SK-N-SH (cell line): ENCODE measurements around the gene KCNQ2. TPM values are rescaled to one million over a fixed set of nuclear protein-coding genes. Genes with fewer than 3 reads are reported as not detected.

ENCODE experiments used
- CTCF ChIA-PET: fragments of 300-600, 350-600 bp; formaldehyde crosslinking; extraction: SDS; loops from one replicate; lab custom pipeline; 2021; lab: Yijun Ruan, JAX
- POLR2A ChIA-PET: fragments of 350-600 bp; sonication (Branson Sonifier 250); formaldehyde crosslinking; extraction: SDS; loops from one replicate; lab custom pipeline; 2020; ENCODE audit warnings: antibody characterized with exemption, inconsistent platforms; lab: Yijun Ruan, JAX
- DNase-seq: peaks from one replicate; pipeline ENCODE4 v3.0.0; 2012
- H2AFZ ChIP-seq: fragments of 200-600 bp; sonication (generic); 2 replicates; pipeline ENCODE4 v1.8.1; 2016; ENCODE audit warnings: antibody characterized with exemption, mild to moderate bottlenecking, low read depth
- H3F3A ChIP-seq: fragments of 200-600 bp; sonication (generic); replicated peaks from 2 replicates; pipeline ENCODE3; 2016; ENCODE audit warnings: antibody characterized with exemption, mild to moderate bottlenecking; ENCODE audit not compliant: insufficient read depth
- H3K27ac ChIP-seq, 2 experiments: fragments of 200-500 bp in 1 of 2; fragments of 200-600 bp in 1 of 2; sonication (Bioruptor generic) in 1 of 2; sonication (generic), shearing (Covaris generic) in 1 of 2; 2 replicates each; pipeline versions ENCODE4 v1.5.1 to v1.6.1; 2014 to 2016; ENCODE audit warnings: low read depth in 2 of 2, inconsistent platforms in 1 of 2, low read length in 1 of 2, mild to moderate bottlenecking in 1 of 2, mixed read lengths in 1 of 2
- H3K27me3 ChIP-seq: fragments of 200-600 bp; sonication (generic), shearing (Covaris generic); 2 replicates; pipeline ENCODE4 v1.6.1; 2016; ENCODE audit warnings: mixed run types; ENCODE audit not compliant: insufficient read depth
- H3K36me3 ChIP-seq, 2 experiments: fragments of 200-500 bp in 1 of 2; fragments of 200-600 bp in 1 of 2; sonication (Bioruptor generic) in 1 of 2; sonication (generic) in 1 of 2; replicated peaks in 1 of 2; 2 replicates each; pipeline versions ENCODE3 to v1.5.1; 2014 to 2016; ENCODE audit warnings: low read length in 1 of 2, mild to moderate bottlenecking in 1 of 2; ENCODE audit not compliant: insufficient read depth in 2 of 2, control insufficient read depth in 1 of 2
- H3K4me1 ChIP-seq, 2 experiments: fragments of 200-500 bp in 1 of 2; fragments of 200-600 bp in 1 of 2; sonication (Bioruptor generic) in 1 of 2; sonication (generic), shearing (Covaris generic) in 1 of 2; 2 replicates each; pipeline versions ENCODE4 v1.5.1 to v1.6.1; 2014 to 2016; ENCODE audit warnings: low read depth in 1 of 2, low read length in 1 of 2, mixed run types in 1 of 2; ENCODE audit not compliant: insufficient read depth in 2 of 2, control insufficient read depth in 1 of 2
- H3K4me2 ChIP-seq: fragments of 200-600 bp; sonication (generic), shearing (Covaris generic); 2 replicates; pipeline ENCODE4 v1.6.1; 2017; ENCODE audit warnings: mixed run types
- H3K4me3 ChIP-seq, 2 experiments: fragments of 200-500 bp in 1 of 2; fragments of 200-600 bp in 1 of 2; sonication (Bioruptor generic) in 1 of 2; sonication (generic), shearing (Covaris generic) in 1 of 2; 2 replicates each; pipeline versions ENCODE4 v1.5.1 to v1.8.1; 2014 to 2016; ENCODE audit warnings: low read depth in 2 of 2, inconsistent platforms in 1 of 2, low read length in 1 of 2, mild to moderate bottlenecking in 1 of 2, mixed read lengths in 1 of 2, moderate library complexity in 1 of 2
- H3K79me2 ChIP-seq: fragments of 200-600 bp; sonication (generic); 2 replicates; pipeline ENCODE4 v1.8.1; 2017; ENCODE audit warnings: mild to moderate bottlenecking; ENCODE audit not compliant: insufficient read depth
- H3K9ac ChIP-seq: fragments of 200-600 bp; sonication (generic); 2 replicates; pipeline ENCODE4 v1.6.1; 2017; ENCODE audit warnings: mixed run types
- H3K9me2 ChIP-seq: fragments of 200-600 bp; sonication (generic); 2 replicates; pipeline ENCODE4 v1.6.1; 2017; ENCODE audit warnings: mixed run types
- H3K9me3 ChIP-seq: fragments of 200-600 bp; sonication (generic); 2 replicates; pipeline ENCODE4 v1.6.1; 2017; ENCODE audit warnings: mixed run types, mild to moderate bottlenecking, moderate library complexity
- H4K20me1 ChIP-seq: fragments of 200-600 bp; sonication (generic); 2 replicates; pipeline ENCODE4 v1.6.1; 2017; ENCODE audit warnings: mild to moderate bottlenecking, mixed run types; ENCODE audit not compliant: insufficient read depth
- CTCF ChIP-seq: fragments of 200-600 bp; sonication (generic); IDR thresholded peaks from 2 replicates; pipeline ENCODE4 v1.6.1; 2017; ENCODE audit warnings: antibody characterized with exemption, mild to moderate bottlenecking, moderate library complexity
- ELF1 ChIP-seq: IDR thresholded peaks from 2 replicates; pipeline ENCODE4 v1.4.0; 2012
- EP300 ChIP-seq, 2 experiments: IDR thresholded peaks; 2 replicates each; pipeline versions ENCODE4 v1.4.0 to v1.6.1; 2012; ENCODE audit warnings: borderline replicate concordance in 1 of 2, low read depth in 1 of 2, low read length in 1 of 2
- FOSL2 ChIP-seq: IDR thresholded peaks from 2 replicates; pipeline ENCODE4 v1.4.0; 2012; ENCODE audit warnings: low read depth, mild to moderate bottlenecking, moderate library complexity, borderline replicate concordance
- GABPA ChIP-seq: IDR thresholded peaks from 2 replicates; pipeline ENCODE4 v1.4.0; 2012; ENCODE audit warnings: low read depth, mild to moderate bottlenecking
- IRF3 ChIP-seq: fragments of 150-350 bp; IDR thresholded peaks from 2 replicates; pipeline ENCODE4 v1.6.1; 2016; ENCODE audit warnings: mild to moderate bottlenecking, low read depth, low read length
- JUND ChIP-seq: IDR thresholded peaks from 2 replicates; pipeline ENCODE4 v1.4.0; 2012
- MEF2A ChIP-seq: IDR thresholded peaks from 2 replicates; pipeline ENCODE4 v1.4.0; 2012; ENCODE audit warnings: low read depth, borderline replicate concordance
- PBX3 ChIP-seq: IDR thresholded peaks from 2 replicates; pipeline ENCODE4; 2012
- RFX5 ChIP-seq: IDR thresholded peaks from 2 replicates; pipeline ENCODE4 v1.6.1; 2012; ENCODE audit warnings: mild to moderate bottlenecking, improper control_type of control experiment, low read length
- SIN3A ChIP-seq: IDR thresholded peaks from 2 replicates; pipeline ENCODE4 v1.6.1; 2012; ENCODE audit warnings: low read depth, mild to moderate bottlenecking, low read length, moderate library complexity, borderline replicate concordance
- TAF1 ChIP-seq: IDR thresholded peaks from 2 replicates; pipeline ENCODE4 v1.6.1; 2012; ENCODE audit warnings: low read depth, mild to moderate bottlenecking, low read length, moderate library complexity, borderline replicate concordance
- USF1 ChIP-seq: IDR thresholded peaks from 2 replicates; pipeline ENCODE4 v1.4.0; 2012; ENCODE audit warnings: low read depth, borderline replicate concordance
- YY1 ChIP-seq: IDR thresholded peaks from 2 replicates; pipeline ENCODE4 v1.4.0; 2012; ENCODE audit warnings: low read depth, mild to moderate bottlenecking
- WGBS: methylation state at CpG from one replicate; pipeline ENCODE4 v1.1.6; 2017; ENCODE audit warnings: low lambda C conversion rate; 5-methylcytosine and 5-hydroxymethylcytosine counted together
- polyA plus RNA-seq, 3 experiments: library from polyadenylated mRNA; depleted of rRNA; stranded (reverse); fragments of >200 nt; gene quantifications; 2 replicates each; pipeline ENCODE4 v1.2.3, GENCODE V29; 2012

Gene KCNQ2
- polyA plus RNA-seq, 1 of the 3 experiments (the other 2 are of a cell fraction): 3.9 TPM

GRCh38 chr20:63495167-63495720 is 22.8 kb upstream of the KCNQ2 start:
- DNase-seq: peak; percentile 17
- H3F3A ChIP-seq: no peaks in the 10 kb centered on the region
- peaks cover 0 to 6% of the 10 kb centered on the region in 2 experiments for H3K36me3 ChIP-seq
- H3K9ac ChIP-seq: no peak overlapping the region
- H3K4me3 ChIP-seq: no peak overlapping the region
- no peaks in the 10 kb centered on the region for H3K9me2 ChIP-seq
- H3K27me3 ChIP-seq: no peaks in the 10 kb centered on the region
- no peak for TF ChIP-seq MEF2A
- H4K20me1 ChIP-seq: no peaks in the 10 kb centered on the region; the same call in 1 of the 2 replicates
- no peak overlapping the region; a peak in 1 of 4 replicates for H3K27ac ChIP-seq
- no peaks in the 10 kb centered on the region for H3K9me3 ChIP-seq
- no peak overlapping the region for H2AFZ ChIP-seq
- ChIA-PET CTCF (interaction anchor here (0.7 to 3.4 kb wide), 20 partner anchors 10 to 154 kb away, joined by 3 to 76 read pairs (median 10); partner anchors contain the start of genes KCNQ2, PPDPF and PTK6), POLR2A (interaction anchor here (1.6 to 3.3 kb wide), 2 partner anchors 11 to 26 kb away, joined by 3 to 31 read pairs; partner anchors contain the start of gene PPDPF)
- no peaks in the 10 kb centered on the region for H3K79me2 ChIP-seq
- no peak overlapping the region for H3K4me2 ChIP-seq
- 76% methylated on average over 3 of the region's 8 CpGs for WGBS
- H3K4me1 ChIP-seq: peaks cover 0 to 30% of the 10 kb centered on the region in 2 experiments; a peak in 1 of 4 replicates

- no peak for DNase-seq
- no peaks in the 10 kb centered on the region for H3K9me2 ChIP-seq
- no peak overlapping the region for H3K9ac ChIP-seq
- no peak overlapping the region for H3K27ac ChIP-seq
- H3K4me3 ChIP-seq: no peak overlapping the region
- 96% methylated on average over 34 of the region's 51 CpGs for WGBS
- peaks cover 0 to 6% of the 10 kb centered on the region in 2 experiments for H3K36me3 ChIP-seq
- POLR2A ChIA-PET: interaction anchor here (1.6 kb wide), 1 partner anchor 10 kb away, joined by 3 read pairs; no protein-coding TSS in a partner anchor
- H3K4me2 ChIP-seq: no peak overlapping the region
- no peak for TF ChIP-seq YY1
- TF ChIP-seq RFX5: no peak
- no peaks in the 10 kb centered on the region for H3F3A ChIP-seq
- no peaks in the 10 kb centered on the region for H3K9me3 ChIP-seq
- CTCF ChIA-PET: interaction anchor here (1.0 kb wide), 1 partner anchor 26 kb away, joined by 3 read pairs; the partner anchor contains the start of gene PPDPF
- no peaks in the 10 kb centered on the region; the same call in 1 of the 2 replicates for H4K20me1 ChIP-seq
- H2AFZ ChIP-seq: no peak overlapping the region
- H3K4me1 ChIP-seq: peaks cover 0 to 27% of the 10 kb centered on the region in 2 experiments; a peak in 1 of 4 replicates
- no peaks in the 10 kb centered on the region for H3K27me3 ChIP-seq
- no peaks in the 10 kb centered on the region for H3K79me2 ChIP-seq
Observed at GRCh38 chr20:63494420-63495166, 22.1 kb upstream of the KCNQ2 start.

- Histone ChIP-seq H4K20me1 (no peaks in the 10 kb centered on the region; the same call in 1 of the 2 replicates), H3K27ac (no peak overlapping the region), H3K27me3 (no peaks in the 10 kb centered on the region), H3K36me3 (peaks cover 0 to 6% of the 10 kb centered on the region in 2 experiments), H3K79me2 (no peaks in the 10 kb centered on the region), H3K9ac (no peak overlapping the region), H3K4me2 (no peak overlapping the region), H3K9me2 (no peaks in the 10 kb centered on the region), H3K9me3 (no peaks in the 10 kb centered on the region), H3K4me1 (peaks cover 0 to 24% of the 10 kb centered on the region in 2 experiments; a peak in 1 of 4 replicates), H2AFZ (no peak overlapping the region), H3F3A (no peaks in the 10 kb centered on the region), H3K4me3 (no peak overlapping the region)
- no peak for DNase-seq
- CTCF ChIA-PET: interaction anchor here (0.8 to 1.0 kb wide), 3 partner anchors 9 to 44 kb away, joined by 3 to 4 read pairs (median 3); partner anchors contain the start of genes PPDPF and PTK6
- 100% methylated on average over 4 of the region's 7 CpGs for WGBS
- POLR2A ChIA-PET: interaction anchor here (1.2 to 1.6 kb wide), 2 partner anchors 9 to 27 kb away, joined by 3 to 5 read pairs; partner anchors contain the start of gene PPDPF
- TF ChIP-seq EP300 (IDR thresholded peaks at IDR 0.05; ENCODE audit: borderline replicate concordance in 1 of 2, low read depth in 1 of 2, low read length in 1 of 2) (no peak), SIN3A (no peak), YY1 (no peak), CTCF (no peak), TAF1 (no peak), RFX5 (no peak), JUND (no peak), PBX3 (no peak), USF1 (no peak), FOSL2 (no peak), GABPA (no peak), IRF3 (no peak), ELF1 (no peak)
Observed at GRCh38 chr20:63494084-63494419, 21.6 kb upstream of the KCNQ2 start.
